Neutrophil (primary cell): ENCODE data around the gene TOLLIP.

Source experiments
- H3K27ac ChIP-seq: fragments of 200-600 bp; sonication (generic); 2 replicates; pipeline ENCODE4 v1.5.1; 2016; ENCODE audit warnings: mild to moderate bottlenecking, moderate library complexity
- H3K27me3 ChIP-seq: fragments of 200-600 bp; sonication (generic); 2 replicates; pipeline ENCODE4 v1.6.0; 2016; ENCODE audit warnings: mild to moderate bottlenecking
- H3K36me3 ChIP-seq: fragments of 200-600 bp; sonication (generic); 2 replicates; pipeline ENCODE4 v1.5.1; 2017
- H3K4me1 ChIP-seq, 2 experiments: fragments of 200-600 bp in 1 of 2; sonication (generic) in 1 of 2; 1 replicate in 1 of 2; 2 replicates in 1 of 2; pipeline versions ENCODE4 v1.5.1 to v1.6.1; 2013 to 2016; ENCODE audit warnings: low read depth in 1 of 2, low read length in 1 of 2, mild to moderate bottlenecking in 1 of 2, moderate library complexity in 1 of 2; ENCODE audit not compliant: control insufficient read depth in 1 of 2, insufficient read depth in 1 of 2
- H3K4me3 ChIP-seq, 2 experiments: fragments of 200-600 bp in 1 of 2; sonication (generic) in 1 of 2; 1 replicate in 1 of 2; 2 replicates in 1 of 2; pipeline ENCODE4 v1.5.1; 2013 to 2016; ENCODE audit warnings: low read depth in 1 of 2, low read length in 1 of 2, mild to moderate bottlenecking in 1 of 2, moderate library complexity in 1 of 2
- H3K9me3 ChIP-seq: fragments of 200-600 bp; sonication (generic); 2 replicates; pipeline ENCODE4 v1.5.1; 2016
- CTCF ChIP-seq: fragments of 200-600 bp; sonication (generic); IDR thresholded peaks from 2 replicates; pipeline ENCODE4 v1.5.1; 2016; ENCODE audit warnings: antibody characterized with exemption

Gene TOLLIP

GRCh38 chr11:1296287-1296686, 13.1 kb downstream of the TOLLIP start:
- no peak for TF ChIP-seq CTCF
- Histone ChIP-seq H3K4me3 (no peak overlapping the region), H3K4me1 (peaks cover 29 to 34% of the 10 kb centered on the region in 2 experiments), H3K27ac (no peak overlapping the region), H3K36me3 (peaks cover 60% of the 10 kb centered on the region), H3K27me3 (no peaks in the 10 kb centered on the region), H3K9me3 (no peaks in the 10 kb centered on the region)

- H3K4me3 ChIP-seq: no peak overlapping the region
- H3K27ac ChIP-seq: no peak overlapping the region
- H3K36me3 ChIP-seq: peaks cover 63% of the 10 kb centered on the region
- no peaks in the 10 kb centered on the region for H3K9me3 ChIP-seq
- H3K4me1 ChIP-seq: peaks cover 29 to 32% of the 10 kb centered on the region in 2 experiments
- no peaks in the 10 kb centered on the region for H3K27me3 ChIP-seq
- no peak for TF ChIP-seq CTCF
Observed at GRCh38 chr11:1295591-1295990, 13.8 kb downstream of the TOLLIP start.

GRCh38 chr11:1295086-1295485, 14.3 kb downstream of the TOLLIP start:
- no peak for TF ChIP-seq CTCF
- Histone ChIP-seq H3K4me3 (no peak overlapping the region), H3K27ac (no peak overlapping the region), H3K9me3 (no peaks in the 10 kb centered on the region), H3K36me3 (peaks cover 65% of the 10 kb centered on the region), H3K27me3 (no peaks in the 10 kb centered on the region), H3K4me1 (peaks cover 27% of the 10 kb centered on the region in 2 experiments)

- Histone ChIP-seq H3K27me3 (no peaks in the 10 kb centered on the region), H3K36me3 (peaks cover 79% of the 10 kb centered on the region)
- TF ChIP-seq CTCF: no peak
Observed at GRCh38 chr11:1293619-1294015, 15.8 kb downstream of the TOLLIP start.

GRCh38 chr11:1292644-1293618, 16.5 kb downstream of the TOLLIP start:
- H3K4me3 ChIP-seq: no peak overlapping the region
- no peak overlapping the region for H3K27ac ChIP-seq
- H3K4me1 ChIP-seq: peaks cover 5 to 6% of the 10 kb centered on the region in 2 experiments
- H3K36me3 ChIP-seq: peaks cover 83% of the 10 kb centered on the region
- H3K27me3 ChIP-seq: no peaks in the 10 kb centered on the region
- H3K9me3 ChIP-seq: no peaks in the 10 kb centered on the region
- no peak for TF ChIP-seq CTCF

More at GRCh38 chr11:1293619-1294015, 15.8 kb downstream of the TOLLIP start:
- Histone ChIP-seq H3K9me3 (no peaks in the 10 kb centered on the region), H3K4me1 (peaks cover 12% of the 10 kb centered on the region in 2 experiments), H3K27ac (no peak overlapping the region), H3K4me3 (no peak overlapping the region)
